ENCODE data around the gene KIF6.

The KIF6 gene

GRCh38 chr6:39558591-39559190, 166.5 kb downstream of the KIF6 start:
- DNase-seq (ENCODE audit: low spot score), result no peak
- no peak for TF ChIP-seq CTCF (IDR thresholded peaks at IDR 0.05)
- Histone ChIP-seq H3K4me3 (no peak overlapping the region), H3K27ac (no peak overlapping the region)

DNA sequence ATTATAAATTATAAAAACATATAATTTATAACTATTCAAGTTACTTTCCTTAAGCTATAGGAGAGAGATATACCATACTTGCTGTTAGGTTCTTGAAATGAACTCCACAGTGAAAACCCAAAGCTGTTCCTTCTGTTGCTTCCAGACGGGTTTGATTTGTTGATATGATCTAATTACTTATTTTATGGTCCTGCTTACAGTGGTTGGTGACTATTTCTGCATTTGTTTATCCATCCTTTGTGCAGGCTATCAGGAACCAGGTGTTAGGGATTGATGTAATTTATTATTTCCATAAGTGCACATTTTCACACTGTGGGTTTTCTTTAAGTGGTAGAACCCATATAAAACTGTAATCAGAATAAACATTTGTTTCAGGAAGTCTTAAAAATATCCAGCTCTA, 167.1 kb downstream of the KIF6 start:
- DNase-seq (ENCODE audit: low spot score), result no peak
- Histone ChIP-seq H3K4me3 (no peak overlapping the region), H3K27ac (no peak overlapping the region)
- TF ChIP-seq CTCF (IDR thresholded peaks at IDR 0.05), result no peak

- no peak for DNase-seq (ENCODE audit: low spot score)
- H3K27ac ChIP-seq, result no peak overlapping the region
- TF ChIP-seq CTCF (IDR thresholded peaks at IDR 0.05), result no peak
- no peak overlapping the region for H3K4me3 ChIP-seq
These were observed 170.1 kb downstream of the KIF6 start for GRCh38 chr6:39555136-39555535.

DNA sequence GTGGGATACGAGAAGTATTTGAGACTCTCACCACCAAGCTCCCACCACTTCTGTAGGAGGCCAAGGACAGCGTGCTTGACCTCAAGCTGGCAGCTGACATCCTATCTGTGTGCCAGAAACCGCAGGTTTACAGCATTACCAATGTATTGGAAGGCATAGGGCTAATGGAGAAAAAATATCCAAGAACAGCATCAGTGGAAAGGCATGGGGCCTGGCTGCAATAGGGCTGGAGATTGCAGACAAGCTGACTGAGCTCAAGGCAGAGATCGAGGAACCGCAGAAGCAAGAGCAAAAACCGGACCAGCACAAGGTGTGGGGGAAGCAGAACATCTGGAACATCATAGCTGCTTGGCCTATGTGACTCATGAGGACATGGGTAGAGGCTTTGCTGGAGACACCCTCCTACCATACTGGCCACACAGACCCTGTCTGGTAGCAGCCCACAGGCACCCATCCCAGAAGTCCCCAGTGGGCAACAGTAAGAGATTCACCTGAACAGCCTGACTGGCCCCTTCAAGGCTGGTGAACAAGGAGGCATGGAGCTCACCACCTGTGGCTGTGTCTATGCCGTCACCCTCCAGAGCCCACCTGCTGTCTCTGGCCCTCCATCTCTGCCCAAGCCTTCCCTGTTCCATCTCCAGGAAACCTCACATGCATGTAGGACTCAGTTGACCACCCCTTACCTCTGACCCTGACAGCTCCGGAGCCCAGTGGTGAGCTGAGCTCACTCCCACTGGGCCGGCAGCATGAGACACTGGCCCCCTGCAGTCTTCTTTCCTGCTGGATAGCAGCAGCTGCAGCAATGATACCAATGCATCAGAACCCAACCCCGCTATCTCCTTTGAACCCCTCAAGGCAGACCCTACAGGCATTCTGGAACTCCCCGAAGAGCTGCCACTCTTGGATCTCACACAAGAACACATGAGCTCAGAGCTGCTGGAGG, 171.1 kb downstream of the KIF6 start:
- Histone ChIP-seq H3K4me3 (no peak overlapping the region), H3K27ac (peak overlapping the region in 1 of 2 donors; percentile 76)
- peak; percentile 74 for DNase-seq (ENCODE audit: low spot score)
- TF ChIP-seq CTCF (IDR thresholded peaks at IDR 0.05), result no peak

- no peak overlapping the region for H3K27ac ChIP-seq
- DNase-seq (ENCODE audit: low spot score), result no peak
- H3K4me3 ChIP-seq, result no peak overlapping the region
- TF ChIP-seq CTCF (IDR thresholded peaks at IDR 0.05), result no peak
These were observed 172.2 kb downstream of the KIF6 start for GRCh38 chr6:39553029-39553428.

DNA sequence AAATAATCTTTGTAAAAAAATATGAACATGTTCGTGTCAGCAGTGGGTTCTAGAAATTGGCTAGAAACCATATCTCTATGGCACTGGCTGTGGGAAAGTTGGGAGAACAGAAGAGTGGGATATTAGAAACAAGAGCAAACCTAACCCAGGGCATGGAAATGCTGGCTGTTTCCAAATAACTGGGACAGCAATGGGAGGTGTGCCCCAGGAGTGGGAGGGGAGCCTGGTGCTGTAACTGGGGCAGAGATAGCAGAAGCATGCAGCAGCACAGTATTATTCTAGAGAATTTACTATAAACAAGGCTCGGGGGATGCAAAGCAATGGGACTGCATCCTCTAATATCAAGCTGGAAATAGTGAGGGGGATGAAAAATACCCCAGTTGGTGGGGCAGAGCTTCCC, 175.0 kb downstream of the KIF6 start:
- Histone ChIP-seq H3K27ac (no peak overlapping the region), H3K4me3 (no peak overlapping the region)
- TF ChIP-seq CTCF (IDR thresholded peaks at IDR 0.05), result no peak
- DNase-seq (ENCODE audit: low spot score), result no peak

DNA sequence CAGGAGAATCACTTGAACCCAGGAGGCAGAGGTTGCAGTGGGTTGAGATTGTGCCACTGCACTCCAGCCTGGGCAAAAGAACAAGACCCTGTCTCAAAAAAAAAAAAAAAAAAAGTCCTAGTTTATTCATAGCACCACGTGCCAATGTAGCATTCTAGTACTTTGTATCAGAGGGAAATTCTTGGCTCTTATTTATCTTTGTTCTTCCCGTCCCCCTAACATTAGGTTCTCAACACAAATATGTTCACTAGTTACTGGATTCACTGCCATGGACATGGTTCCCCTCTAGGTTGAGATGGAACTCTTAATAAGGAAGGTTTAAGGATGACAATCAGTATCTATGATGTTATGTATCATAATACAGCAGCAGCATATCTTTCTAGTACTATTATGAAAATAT, 178.5 kb downstream of the KIF6 start:
- TF ChIP-seq CTCF (IDR thresholded peaks at IDR 0.05), result no peak
- DNase-seq (ENCODE audit: low spot score), result no peak
- no peak overlapping the region for H3K27ac ChIP-seq
- no peak overlapping the region for H3K4me3 ChIP-seq
